GM10248 (cell line): ENCODE data around the gene USP48.

Source experiments
- CTCF ChIA-PET: fragments of 300-600 bp; sonication (Branson Sonifier 250); formaldehyde crosslinking; extraction: SDS; loops from one replicate; lab custom pipeline; 2021; ENCODE audit warnings: antibody characterized with exemption; lab: Yijun Ruan, JAX
- POLR2A ChIA-PET: fragments of 350-650 bp; sonication (Branson Sonifier 250); formaldehyde crosslinking; extraction: SDS; loops from one replicate; lab custom pipeline; 2020; ENCODE audit warnings: antibody characterized with exemption; lab: Yijun Ruan, JAX
- DNase-seq: peaks from one replicate; pipeline ENCODE4 v3.0.0; 2012; ENCODE audit errors: extremely low spot score
- TF ChIP-seq, protein P1 (sequence below): IDR thresholded peaks from 2 replicates; pipeline ENCODE4 v1.5.1; 2012; ENCODE audit warnings: mild to moderate bottlenecking, low read depth; ENCODE audit errors: extremely low read depth, missing control alignments, control extremely low read depth

Gene USP48

DNA sequence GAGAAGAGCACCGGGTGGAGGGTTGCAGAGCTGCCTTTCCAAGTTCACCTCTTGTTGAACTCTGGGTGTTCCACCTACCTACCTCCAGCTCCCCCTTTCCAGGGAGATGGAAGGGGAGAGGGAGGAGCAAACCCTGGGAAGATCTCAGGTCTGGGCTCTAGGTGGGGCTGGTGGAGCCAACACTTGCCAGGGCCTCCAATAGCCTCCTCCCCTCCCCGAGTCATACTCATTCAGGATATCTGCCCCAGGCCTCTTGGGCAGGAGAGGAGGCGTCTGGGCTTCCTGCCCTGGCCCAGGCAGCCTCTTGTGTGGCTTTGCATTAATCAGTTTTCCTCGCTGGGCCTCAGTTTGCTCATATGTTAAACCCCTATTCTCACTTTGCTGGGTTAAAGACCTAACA, 127.2 kb downstream of the USP48 start:
- TF ChIP-seq, protein P1, sequence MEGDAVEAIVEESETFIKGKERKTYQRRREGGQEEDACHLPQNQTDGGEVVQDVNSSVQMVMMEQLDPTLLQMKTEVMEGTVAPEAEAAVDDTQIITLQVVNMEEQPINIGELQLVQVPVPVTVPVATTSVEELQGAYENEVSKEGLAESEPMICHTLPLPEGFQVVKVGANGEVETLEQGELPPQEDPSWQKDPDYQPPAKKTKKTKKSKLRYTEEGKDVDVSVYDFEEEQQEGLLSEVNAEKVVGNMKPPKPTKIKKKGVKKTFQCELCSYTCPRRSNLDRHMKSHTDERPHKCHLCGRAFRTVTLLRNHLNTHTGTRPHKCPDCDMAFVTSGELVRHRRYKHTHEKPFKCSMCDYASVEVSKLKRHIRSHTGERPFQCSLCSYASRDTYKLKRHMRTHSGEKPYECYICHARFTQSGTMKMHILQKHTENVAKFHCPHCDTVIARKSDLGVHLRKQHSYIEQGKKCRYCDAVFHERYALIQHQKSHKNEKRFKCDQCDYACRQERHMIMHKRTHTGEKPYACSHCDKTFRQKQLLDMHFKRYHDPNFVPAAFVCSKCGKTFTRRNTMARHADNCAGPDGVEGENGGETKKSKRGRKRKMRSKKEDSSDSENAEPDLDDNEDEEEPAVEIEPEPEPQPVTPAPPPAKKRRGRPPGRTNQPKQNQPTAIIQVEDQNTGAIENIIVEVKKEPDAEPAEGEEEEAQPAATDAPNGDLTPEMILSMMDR = no peak
- CTCF ChIA-PET = no interaction called here
- POLR2A ChIA-PET = no interaction called here
- no peak for DNase-seq

DNA sequence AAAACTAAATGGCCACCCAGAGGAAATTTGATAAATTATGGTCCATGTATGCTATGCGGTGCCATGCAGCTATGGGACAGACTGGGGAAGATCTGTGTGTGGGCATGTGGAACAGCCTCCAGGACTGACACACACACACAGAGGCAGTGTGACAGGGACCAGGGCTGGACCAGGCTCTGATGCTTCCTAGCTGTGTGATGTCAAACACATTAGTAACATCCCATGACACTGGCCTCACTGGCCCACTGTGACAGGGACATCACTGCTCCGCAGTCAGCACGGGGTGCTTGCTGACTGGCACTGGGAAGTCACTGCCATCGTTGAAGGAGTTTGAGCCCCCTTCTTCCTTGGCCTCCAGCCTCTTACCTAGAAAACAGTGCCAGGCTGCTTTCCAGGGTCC, 127.7 kb downstream of the USP48 start:
- TF ChIP-seq, protein P1 = no peak
- ChIA-PET POLR2A (no interaction called here), CTCF (no interaction called here)
- no peak for DNase-seq

- TF ChIP-seq, protein P1 = no peak
- DNase-seq = no peak
- ChIA-PET CTCF (interaction anchor here (1.5 kb wide), 1 partner anchor 10 kb away, joined by 5 read pairs; no protein-coding TSS in a partner anchor), POLR2A (no interaction called here)
Observed at GRCh38 chr1:21654209-21654608, 128.7 kb downstream of the USP48 start.

- POLR2A ChIA-PET = no interaction called here
- DNase-seq = no peak
- CTCF ChIA-PET = interaction anchor here (1.5 kb wide), 1 partner anchor 10 kb away, joined by 5 read pairs; no protein-coding TSS in a partner anchor
- TF ChIP-seq, protein P1 = no peak
Observed at GRCh38 chr1:21653744-21654100, 129.2 kb downstream of the USP48 start.

- CTCF ChIA-PET = interaction anchor here (1.5 kb wide), 1 partner anchor 11 kb away, joined by 5 read pairs; no protein-coding TSS in a partner anchor
- POLR2A ChIA-PET = no interaction called here
- no peak for DNase-seq
Observed at GRCh38 chr1:21652937-21653743, 129.8 kb downstream of the USP48 start.

DNA sequence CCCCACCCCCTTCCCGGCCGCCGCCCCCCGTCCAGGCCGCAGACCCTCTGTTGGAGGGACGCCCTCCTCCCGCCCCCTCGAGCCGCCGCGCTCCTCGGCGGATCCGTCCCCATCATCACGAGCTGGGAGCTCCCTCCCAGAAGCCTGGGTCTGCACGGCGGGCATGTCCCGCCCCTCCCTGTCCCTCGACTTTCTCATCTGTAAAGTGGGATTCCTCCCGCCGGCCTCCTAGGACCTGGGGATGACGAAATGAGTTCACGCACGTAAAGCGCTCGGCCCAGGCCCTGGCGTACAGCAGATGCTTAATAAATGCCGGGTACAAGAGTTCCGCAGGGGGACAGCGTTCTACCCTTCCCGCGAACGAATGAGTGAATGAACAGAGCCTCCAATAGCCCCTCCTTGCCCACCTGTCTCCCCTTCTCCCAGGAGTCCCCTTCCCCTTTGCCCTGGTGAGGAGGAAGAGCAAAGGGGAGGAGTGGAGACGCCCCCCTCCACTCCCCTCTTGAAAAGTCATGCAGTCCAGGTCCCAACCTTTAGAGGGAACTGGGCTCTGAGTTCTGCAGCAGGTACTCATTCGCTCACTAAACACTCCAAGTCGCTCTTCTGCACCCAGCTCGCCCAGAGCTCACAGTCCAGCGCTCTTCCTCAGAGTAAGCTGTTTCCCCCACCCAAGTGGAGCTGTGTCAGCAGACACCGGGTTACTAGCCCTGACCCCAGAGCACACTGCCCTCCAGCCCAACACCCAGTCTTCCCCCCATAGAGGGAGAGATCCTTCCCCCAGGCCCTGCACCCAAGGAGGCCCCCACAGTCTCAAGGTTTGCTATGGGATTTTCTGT, 130.6 kb downstream of the USP48 start:
- CTCF ChIA-PET = no interaction called here
- TF ChIP-seq, protein P1 = no peak
- DNase-seq = no peak
- POLR2A ChIA-PET = no interaction called here

More at GRCh38 chr1:21652937-21653743, 129.8 kb downstream of the USP48 start:
- TF ChIP-seq, protein P1 = no peak
